Erythroblast (primary cell): ENCODE measurements around the gene ANTXR1.

Experiments
- GATA1 ChIP-seq: IDR thresholded peaks from 2 replicates; pipeline ENCODE4 v1.6.1; 2011; ENCODE audit warnings: low read depth, mild to moderate bottlenecking, control low read depth, low read length, moderate library complexity
- POLR2A ChIP-seq: IDR thresholded peaks from 2 replicates; pipeline ENCODE4 v1.6.1; 2011; ENCODE audit warnings: mild to moderate bottlenecking, low read length

GRCh38 chr2:69190743-69191404 lies 177.9 kb downstream of the ANTXR1 start:
- TF ChIP-seq POLR2A (no peak), GATA1 (no peak)
